HG03280 (cell line): ENCODE results near the gene PDGFC.

Source experiments
- ATAC-seq: cut with Tn5 transposase; IDR thresholded peaks from one replicate; pipeline ENCODE4 v1.9.1; 2021; ENCODE audit warnings: mild to moderate bottlenecking, moderate library complexity; ENCODE audit not compliant: unreplicated experiment

Gene PDGFC

DNA sequence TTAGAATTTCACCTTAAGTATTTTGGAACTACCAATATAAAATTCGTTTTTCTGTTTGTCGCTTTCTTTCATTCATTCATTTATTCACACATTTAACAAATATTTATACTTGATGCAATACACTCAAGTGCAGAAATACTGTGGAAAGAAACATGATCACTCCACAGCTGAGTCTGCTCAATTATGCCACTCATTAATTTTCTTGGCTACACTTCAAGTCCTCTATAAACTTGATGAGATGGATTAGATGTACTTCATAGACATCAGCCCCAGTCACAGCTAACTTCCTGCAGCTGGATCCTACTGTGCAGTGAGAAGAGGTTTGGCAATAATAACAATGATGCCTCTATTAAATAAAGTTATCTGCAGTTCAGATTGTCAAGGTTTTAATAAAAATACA, 208.1 kb downstream of the PDGFC start:
- ATAC-seq: no peak

DNA sequence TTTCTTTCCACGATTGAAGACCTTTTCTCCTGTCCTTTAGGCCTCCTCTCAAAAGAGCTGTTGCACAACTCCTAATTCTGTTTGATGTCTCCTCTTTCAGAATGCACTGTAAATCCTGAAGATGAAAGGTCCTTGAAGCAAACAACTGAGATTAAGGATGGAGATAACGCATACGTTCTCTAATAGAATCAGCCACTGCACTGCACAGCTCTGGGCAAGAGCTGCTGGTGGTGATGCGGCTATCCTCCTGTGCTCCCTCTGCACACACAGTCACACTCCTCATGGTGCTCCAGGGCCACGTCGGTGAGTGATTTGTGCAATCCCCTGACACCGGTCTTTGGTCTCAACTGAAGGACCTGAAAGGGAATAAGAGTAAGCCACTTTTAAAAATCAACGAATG, 208.7 kb downstream of the PDGFC start:
- no peak for ATAC-seq

DNA sequence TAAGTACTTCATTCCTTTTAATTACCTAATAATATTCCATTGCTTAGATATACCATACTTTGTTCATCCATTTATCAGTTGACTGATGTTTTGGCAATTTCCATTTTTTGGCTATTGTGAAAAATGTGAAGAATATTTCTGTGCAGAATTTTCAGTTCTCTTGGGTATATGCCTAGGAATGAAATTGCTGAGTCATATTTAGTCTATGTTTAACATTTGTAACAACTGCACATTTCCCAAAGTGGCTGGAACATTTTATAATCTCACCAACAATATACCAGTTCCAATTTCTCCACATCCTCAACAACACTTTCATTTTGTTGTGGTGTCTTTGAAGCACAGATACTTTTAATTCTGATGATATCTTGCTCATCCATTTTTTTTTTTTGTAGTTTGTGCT, 215.5 kb downstream of the PDGFC start:
- ATAC-seq: no peak

DNA sequence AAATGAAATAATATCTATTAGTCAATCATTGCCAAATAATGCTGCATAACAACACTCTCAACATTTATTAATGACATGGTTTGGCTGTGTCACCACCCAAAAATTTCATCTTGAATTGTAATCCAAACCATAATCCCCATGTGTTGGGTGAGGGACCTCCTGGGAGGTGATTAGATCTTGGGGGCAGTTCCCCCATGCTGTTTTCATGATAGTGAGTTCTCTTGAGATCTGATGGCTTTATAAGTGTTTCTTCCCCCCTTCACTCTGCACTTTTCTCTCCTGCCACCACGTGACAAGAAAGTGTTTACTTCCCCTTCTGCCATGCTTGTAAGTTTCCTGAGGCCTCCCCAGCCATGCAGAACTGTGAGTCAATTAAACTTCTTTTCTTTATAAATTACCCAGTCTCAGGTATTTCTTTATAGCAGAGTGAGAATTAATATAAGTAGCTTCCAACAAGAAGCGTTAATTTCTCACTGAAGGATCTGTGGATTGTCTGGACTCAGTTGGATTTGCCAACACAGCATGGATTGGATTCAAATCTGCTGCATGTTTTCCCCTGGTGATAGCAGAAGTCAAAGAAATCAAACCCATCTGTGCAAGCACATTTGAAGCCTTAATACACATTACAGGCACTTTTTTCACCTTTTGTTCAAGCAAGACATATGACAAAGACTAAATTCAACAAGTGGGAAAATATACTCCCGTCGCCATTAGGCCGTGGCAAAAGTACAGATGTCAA, 216.6 kb downstream of the PDGFC start:
- no peak for ATAC-seq

DNA sequence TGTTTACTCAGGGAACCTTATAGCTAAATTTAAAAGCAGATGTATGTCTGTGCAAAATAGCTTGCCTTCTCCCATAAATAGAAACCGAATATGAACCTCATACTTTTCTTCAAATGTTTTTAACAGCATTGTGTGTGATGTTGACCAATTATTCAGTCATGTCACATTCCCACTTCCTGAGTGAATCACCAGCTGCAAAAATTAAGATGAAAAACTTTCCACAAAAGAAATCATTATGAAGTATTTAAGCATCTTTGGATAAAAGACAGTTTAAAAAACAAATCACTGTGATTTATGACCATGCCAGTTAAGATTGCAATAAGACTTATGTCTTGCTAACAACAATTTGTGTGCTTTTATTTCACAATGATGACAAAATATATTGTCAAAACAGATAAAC, 220.1 kb downstream of the PDGFC start:
- ATAC-seq: no peak

DNA sequence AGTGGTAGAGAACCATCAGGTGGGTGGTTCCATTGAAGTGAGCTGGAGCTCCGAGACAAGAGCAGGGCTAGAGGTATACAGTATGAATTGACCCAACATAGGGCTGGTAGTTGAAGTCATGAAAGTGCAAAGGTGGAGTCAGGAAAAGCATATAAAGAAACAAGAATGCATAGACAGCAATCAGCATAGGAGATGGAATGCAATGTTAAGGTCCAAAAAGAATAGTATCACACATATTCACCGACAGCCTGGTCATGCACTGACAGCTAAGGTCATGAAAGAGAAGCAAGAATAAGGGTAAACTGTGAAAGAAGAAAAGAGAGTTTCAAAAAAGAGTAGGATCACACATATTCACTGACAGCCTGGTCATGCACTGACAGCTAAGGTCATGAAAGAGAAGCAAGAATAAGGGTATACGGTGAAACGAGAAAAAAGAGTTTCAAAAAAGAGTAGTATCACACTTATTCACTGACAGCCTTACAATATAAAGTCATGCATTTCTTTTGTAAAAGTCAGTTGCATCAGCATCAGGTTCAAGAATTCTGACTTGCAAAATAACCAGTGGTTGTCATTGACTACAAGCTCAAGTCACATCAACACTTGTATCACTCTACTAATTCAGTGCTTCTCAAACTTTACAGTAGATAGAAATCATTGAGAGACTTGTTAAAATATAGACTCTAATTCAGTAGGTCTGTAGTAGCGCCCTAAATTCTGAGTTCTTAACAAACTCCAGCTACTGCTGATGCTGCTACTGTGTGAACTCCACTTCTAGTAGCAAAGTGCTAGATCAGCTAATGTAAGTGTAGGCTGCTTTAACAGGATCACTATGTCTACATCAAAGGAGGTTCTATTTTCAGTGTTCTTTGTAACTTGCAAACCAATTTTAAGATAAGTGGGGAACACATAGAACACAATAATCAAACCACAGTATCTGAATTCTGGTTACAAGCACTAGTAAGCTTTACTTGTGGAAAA, 221.9 kb downstream of the PDGFC start:
- ATAC-seq: no peak

DNA sequence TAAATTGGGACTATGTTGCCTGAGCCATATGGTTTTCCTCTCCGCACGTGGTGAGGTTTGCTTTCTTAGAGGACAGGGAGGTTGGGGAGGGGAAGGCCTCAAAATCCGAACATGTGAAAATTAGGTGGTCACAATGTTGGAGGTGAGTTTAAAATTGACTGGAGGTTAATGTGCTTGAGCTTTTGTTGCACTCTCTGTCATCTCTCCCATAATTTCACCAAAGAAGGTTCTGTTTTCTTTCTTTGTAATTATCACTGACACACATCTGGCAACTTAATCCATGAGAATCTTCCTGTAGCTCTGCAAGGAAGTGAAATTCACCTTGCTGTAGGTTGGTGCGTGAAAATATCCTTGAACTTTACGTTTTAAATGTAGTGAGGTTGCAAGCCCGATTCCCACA, 225.5 kb downstream of the PDGFC start:
- no peak for ATAC-seq

DNA sequence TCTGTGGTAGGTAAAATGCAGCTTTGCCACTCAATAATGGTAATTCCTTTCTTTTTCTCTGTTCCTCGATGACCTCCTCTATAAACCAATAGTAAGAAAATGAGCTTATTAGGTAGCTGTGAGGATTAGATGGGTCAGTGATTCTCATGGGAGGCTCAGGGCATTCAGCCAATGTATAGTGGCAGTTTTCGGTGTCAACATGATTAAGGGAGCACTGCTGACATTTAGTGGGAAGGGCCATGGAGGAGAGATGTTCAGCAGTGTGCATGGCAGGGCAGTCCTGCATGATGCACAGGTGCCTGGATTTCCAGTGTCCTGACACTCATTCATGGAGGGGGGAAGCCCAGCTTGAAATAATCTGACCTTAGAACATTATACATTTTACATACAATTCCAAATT, 232.8 kb downstream of the PDGFC start:
- no peak for ATAC-seq

DNA sequence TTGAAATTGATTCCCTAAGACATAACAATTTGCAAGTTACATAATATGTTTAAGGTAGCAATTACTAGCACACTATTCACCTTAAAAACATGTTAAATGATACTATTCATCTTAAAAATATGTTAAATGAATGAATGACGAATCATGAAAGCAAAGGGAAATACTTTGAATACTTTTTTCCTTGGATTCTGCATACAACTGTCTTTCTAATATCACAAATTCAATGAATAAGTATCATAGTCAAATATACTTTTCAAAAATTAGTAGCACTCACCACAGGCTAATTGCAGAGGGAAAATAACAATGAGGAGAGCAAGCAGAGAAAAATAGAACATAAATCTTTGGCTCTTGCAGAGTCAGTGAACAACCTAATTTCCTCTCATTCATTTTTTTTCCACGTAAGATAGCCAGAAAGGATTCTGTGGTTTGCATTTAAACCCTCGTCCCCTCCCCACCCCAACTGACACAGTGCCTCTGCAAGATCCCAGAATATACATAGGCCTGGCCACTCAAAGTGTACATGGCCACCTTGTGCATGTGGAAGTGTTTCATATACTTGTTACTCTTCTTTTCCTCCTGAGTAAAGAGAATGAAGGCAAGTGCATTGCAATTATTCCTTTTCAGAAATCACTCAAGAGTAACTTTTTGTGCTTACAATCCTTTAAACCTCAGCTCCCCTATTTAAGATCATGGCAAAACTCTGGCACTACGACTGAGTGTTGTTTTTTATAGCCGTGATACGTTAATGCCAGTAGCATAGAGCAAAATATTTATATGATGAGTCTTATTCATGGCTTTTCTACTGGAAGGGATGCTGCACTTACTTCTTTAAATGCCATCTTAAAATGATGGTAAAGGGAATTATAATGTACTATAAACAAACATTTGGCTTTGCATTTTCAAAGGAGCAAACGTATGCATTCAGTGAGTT, 236.4 kb downstream of the PDGFC start:
- ATAC-seq: no peak

DNA sequence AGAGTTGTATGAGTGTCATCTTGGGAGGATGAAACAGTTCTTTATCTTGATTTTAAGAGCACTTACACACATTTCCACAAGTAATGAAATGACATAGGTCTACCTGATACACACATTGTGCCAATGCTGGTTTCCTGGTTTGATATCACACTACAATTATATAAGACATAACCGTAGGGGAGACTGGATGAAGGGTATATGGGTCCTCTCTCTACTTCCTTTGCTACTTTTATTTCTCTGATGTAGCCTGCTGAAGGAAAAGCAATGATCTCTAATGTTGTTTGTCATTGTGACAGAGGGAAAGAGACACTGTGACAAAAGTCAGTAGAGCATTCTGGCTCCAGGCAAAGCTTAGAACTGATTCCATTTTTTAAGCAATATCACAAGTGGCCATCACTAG, 238.0 kb downstream of the PDGFC start:
- ATAC-seq: no peak

DNA sequence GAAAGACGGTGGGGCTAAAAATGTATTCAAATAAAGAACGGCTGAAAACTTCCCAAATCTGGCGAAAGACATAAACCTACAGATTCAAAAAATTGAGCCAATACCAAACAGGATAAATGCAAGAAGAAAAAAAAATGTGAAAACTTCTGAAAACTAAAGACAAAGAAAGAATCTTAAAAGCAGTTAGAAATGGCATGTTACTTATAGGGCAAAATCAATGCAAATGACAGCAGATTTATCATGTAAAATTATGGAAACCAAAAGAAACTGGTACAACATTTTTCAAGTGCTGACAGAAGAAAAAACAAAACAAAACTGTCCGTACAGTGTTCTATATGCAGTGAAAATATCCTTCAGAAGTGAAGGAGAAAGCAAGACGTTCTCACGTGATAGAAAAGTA, 239.0 kb downstream of the PDGFC start:
- ATAC-seq: no peak

DNA sequence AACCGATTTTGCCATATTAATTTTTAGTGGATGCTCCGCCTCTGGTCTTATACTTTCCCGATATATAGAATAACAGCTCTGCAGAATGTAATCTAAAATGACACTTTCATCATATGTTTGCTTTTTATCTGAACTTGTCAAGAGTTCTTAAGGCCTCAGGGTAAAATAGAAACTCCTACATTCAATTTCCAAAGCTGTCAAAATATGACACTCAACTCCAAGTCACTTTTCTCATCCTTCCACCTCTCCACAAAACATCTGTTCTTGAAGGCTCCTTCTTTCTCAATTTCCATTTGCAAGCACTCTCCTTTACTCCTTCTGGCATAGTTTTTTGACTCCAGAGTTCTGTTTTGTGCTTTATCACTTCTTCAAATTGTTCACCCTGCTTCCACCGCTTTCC, 242.2 kb downstream of the PDGFC start:
- no peak for ATAC-seq

DNA sequence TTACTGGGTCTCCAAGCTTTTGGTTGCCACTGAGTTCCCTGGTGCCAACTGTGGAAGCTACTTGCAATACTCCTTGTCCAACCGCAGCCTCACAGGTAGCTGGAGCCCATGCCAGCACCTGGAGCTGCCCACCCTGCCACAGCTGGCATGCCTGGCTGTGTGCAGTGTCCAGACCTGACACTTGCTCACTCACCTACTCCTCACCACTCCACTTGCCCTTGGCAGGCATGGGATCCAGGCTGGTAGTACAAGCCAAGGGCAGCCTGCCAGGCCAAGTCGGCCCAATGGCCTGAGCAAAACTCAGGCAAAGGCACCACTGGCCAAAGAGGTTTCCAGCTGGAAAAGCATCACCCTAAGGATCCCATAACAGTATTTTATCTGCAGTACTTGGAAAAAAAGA, 246.3 kb downstream of the PDGFC start:
- ATAC-seq: no peak

DNA sequence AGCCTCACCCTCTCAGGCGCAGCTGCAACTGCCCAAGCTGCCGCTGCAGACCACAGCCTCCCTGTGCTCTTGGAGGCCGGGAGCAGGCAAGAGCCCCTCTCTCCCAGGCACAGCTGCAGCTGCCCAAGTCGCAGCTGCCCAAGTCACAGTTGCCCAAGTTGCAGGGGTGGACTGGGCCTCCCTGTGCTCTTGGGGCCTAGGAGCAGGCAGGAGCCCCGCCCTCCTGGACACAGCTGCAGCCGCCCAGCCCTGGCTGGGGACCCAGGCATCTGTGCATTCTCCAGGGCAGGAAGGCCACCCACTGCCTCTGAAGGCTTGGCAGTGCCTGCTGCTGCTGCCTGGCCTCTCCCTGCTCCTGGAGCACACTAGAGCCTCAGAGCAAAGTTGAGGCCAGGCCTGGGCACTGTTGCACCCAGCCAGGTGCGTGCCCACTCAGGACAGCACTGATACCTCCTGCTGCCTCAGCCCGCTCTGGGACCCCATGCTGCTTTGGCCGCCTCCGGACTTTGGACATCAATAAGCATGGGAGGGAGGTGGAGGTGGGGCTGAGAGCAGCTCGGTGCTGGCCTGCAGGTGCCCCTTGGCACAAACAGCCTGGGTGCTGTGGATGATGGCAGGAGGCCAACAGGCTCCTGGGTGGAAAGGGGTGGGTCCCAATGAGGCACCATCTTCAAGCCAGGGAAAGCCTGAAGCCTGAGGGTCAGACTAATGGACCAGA, 247.5 kb downstream of the PDGFC start:
- no peak for ATAC-seq

DNA sequence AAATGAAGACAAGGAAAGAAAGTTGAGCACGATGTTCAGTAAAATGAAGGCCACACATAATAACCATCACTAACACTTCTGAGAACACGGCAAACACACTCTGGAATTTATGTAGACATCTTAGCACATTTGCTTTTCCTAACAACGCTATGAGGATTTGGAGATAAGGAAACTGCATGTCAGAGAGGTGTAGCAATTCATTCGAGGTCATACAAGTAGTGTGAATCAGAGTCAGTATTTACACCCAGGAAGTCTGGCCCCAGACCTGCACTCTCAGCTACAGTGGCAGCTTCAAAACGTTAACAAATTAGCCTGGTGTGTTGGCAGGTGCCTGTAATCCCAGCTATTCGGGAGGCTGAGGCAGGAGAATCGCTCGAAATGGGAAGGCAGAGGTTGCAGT, 253.4 kb downstream of the PDGFC start:
- ATAC-seq: no peak

DNA sequence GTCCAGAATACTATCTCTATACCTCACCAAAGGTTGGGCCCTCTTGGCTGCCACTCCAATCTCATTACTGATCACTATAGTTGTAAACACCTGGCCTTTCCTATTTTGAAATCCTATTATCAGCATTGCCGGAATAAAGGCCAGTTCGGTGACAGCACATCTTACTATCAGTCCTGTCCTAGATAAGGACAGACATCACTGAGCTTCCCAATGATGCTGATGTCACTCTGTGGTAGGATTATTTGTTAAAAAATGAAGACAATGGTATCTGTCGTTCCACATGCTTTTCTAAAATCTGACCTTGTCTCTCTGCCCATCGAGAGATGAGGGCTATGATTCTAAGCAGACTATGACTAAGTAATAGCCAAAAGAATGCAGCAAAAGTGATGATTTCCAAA, 260.4 kb downstream of the PDGFC start:
- ATAC-seq: no peak
